H1 (cell line): Measurements from ENCODE around the gene MEGF11. TPM values are rescaled to one million over a fixed set of nuclear protein-coding genes. Genes with fewer than 3 reads are reported as not detected.

Source experiments
- CHD1 ChIP-seq: IDR thresholded peaks from 2 replicates; pipeline ENCODE4 v1.6.1; 2012; ENCODE audit warnings: low read depth, low read length, improper control_type of control experiment
- CHD7 ChIP-seq: fragments of 300-600 bp; sonication (generic); IDR thresholded peaks from 2 replicates; pipeline ENCODE4 v1.7.1; 2012; ENCODE audit warnings: low read length, moderate library complexity, mild to moderate bottlenecking, inconsistent platforms; ENCODE audit not compliant: insufficient replicate concordance
- E2F6 ChIP-seq: IDR thresholded peaks from 2 replicates; pipeline ENCODE4 v1.6.1; 2012; ENCODE audit warnings: inconsistent platforms
- NRF1 ChIP-seq: IDR thresholded peaks from 2 replicates; pipeline ENCODE4 v1.6.1; 2011; ENCODE audit warnings: mild to moderate bottlenecking, low read depth, low read length, improper control_type of control experiment
- RFX5 ChIP-seq: IDR thresholded peaks from 2 replicates; pipeline ENCODE4 v1.6.1; 2011; ENCODE audit warnings: low read depth, low read length, improper control_type of control experiment, borderline replicate concordance
- SP1 ChIP-seq: IDR thresholded peaks from 2 replicates; pipeline ENCODE4 v1.6.1; 2011; ENCODE audit warnings: low read depth, low read length
- ZNF274 ChIP-seq: IDR thresholded peaks from 2 replicates; pipeline ENCODE4 v1.7.0; 2012; ENCODE audit warnings: low read length, borderline replicate concordance; ENCODE audit errors: extremely low read depth
- polyA plus RNA-seq, 7 experiments: library from polyadenylated mRNA; depleted of rRNA in 3 of 7; stranded (reverse) in 5 of 7; unstranded in 2 of 7; fragments of >200 nt in 5 of 7; fragments of 200-250 nt in 2 of 7; gene quantifications; 1 replicate in 5 of 7; 2 replicates in 1 of 7; 4 replicates in 1 of 7; pipeline versions ENCODE4 v1.2.1 to v1.2.3, GENCODE V29; 2011 to 2013; ENCODE audit warnings: missing spikeins in 2 of 7, mixed read lengths in 2 of 7
- total RNA-seq: library from RNA; stranded (reverse); fragmentation: NEBNext Ultra II Directional; extraction: Animal tissue kit (Norgen Biotek cat#: 25700); gene quantifications from 2 replicates; pipeline ENCODE4 v1.2.1, GENCODE V29; 2021

Gene MEGF11
- total and polyA plus RNA-seq, 2 of the 8 experiments (the other 6 are each of a cell fraction or from before 2014, with no cell fraction given): 4.4 to 4.8 TPM

GRCh38 chr15:66171841-66172240 is 81.7 kb downstream of the MEGF11 start (continued):
- TF ChIP-seq CHD7: no peak
- TF ChIP-seq ZNF274: no peak
- TF ChIP-seq SP1: no peak
- TF ChIP-seq CHD1: no peak
- TF ChIP-seq RFX5: no peak
- no peak for TF ChIP-seq E2F6
- no peak for TF ChIP-seq NRF1
